Peyer's patch (tissue), 4 donors: ENCODE results near the gene CCDC57. TPM values are rescaled to one million over a fixed set of nuclear protein-coding genes. Genes with fewer than 3 reads are reported as not detected.

Experiments
- DNase-seq, 3 donors: peaks; one replicate each; pipeline ENCODE4 v3.0.0-alpha.2; 2017 to 2019
- H3K27ac ChIP-seq, 4 donors: fragments of 200-600 bp; sonication (generic); one replicate each; pipeline ENCODE4 v1.5.1; 2016 to 2019
- H3K27me3 ChIP-seq, 2 donors: fragments of 200-600 bp; sonication (generic); one replicate each; pipeline ENCODE4 v1.5.1; 2019
- H3K36me3 ChIP-seq, 3 donors: fragments of 200-600 bp; sonication (generic); one replicate each; pipeline ENCODE4 v1.5.1; 2016 to 2019
- H3K4me1 ChIP-seq, 4 donors: fragments of 200-600 bp; sonication (generic); one replicate each; pipeline ENCODE4 v1.5.1; 2016 to 2019
- H3K4me3 ChIP-seq, 4 donors: fragments of 200-600 bp; sonication (generic); 1 replicate in 3 of 4; 2 replicates in 1 of 4; pipeline ENCODE4 v1.5.1; 2016 to 2019; ENCODE audit warnings: mild to moderate bottlenecking in 1 of 4
- H3K9me3 ChIP-seq, 4 donors: fragments of 200-600 bp; sonication (generic); one replicate each; pipeline ENCODE4 v1.5.1; 2016 to 2019; ENCODE audit warnings: mild to moderate bottlenecking in 1 of 4
- POLR2A ChIP-seq, 2 donors: fragments of 450-650 bp; IDR thresholded peaks; one replicate each; pipeline ENCODE4 v1.5.1; 2017; ENCODE audit warnings: antibody characterized with exemption in 2 of 2, mild to moderate bottlenecking in 2 of 2, moderate library complexity in 2 of 2
- total RNA-seq, 4 donors: library from RNA; depleted of rRNA; stranded (reverse); fragments of >200 nt; gene quantifications; one replicate each; pipeline ENCODE4 v1.1.0, GENCODE V29; 2016
- TF ChIP-seq, protein P1 (sequence below), 6 experiments: fragments of 450-650 bp in 4 of 6; fragments of 200-600 bp in 2 of 6; sonication (generic) in 1 of 6; IDR thresholded peaks; one replicate each; pipeline ENCODE4 v1.5.1; 2017 to 2019; ENCODE audit warnings: antibody characterized with exemption in 6 of 6, mild to moderate bottlenecking in 3 of 6, moderate library complexity in 1 of 6

Gene CCDC57
- total RNA-seq, 4 donors from 2014 or later = 28.2 to 144 (median 79.8) TPM

DNA sequence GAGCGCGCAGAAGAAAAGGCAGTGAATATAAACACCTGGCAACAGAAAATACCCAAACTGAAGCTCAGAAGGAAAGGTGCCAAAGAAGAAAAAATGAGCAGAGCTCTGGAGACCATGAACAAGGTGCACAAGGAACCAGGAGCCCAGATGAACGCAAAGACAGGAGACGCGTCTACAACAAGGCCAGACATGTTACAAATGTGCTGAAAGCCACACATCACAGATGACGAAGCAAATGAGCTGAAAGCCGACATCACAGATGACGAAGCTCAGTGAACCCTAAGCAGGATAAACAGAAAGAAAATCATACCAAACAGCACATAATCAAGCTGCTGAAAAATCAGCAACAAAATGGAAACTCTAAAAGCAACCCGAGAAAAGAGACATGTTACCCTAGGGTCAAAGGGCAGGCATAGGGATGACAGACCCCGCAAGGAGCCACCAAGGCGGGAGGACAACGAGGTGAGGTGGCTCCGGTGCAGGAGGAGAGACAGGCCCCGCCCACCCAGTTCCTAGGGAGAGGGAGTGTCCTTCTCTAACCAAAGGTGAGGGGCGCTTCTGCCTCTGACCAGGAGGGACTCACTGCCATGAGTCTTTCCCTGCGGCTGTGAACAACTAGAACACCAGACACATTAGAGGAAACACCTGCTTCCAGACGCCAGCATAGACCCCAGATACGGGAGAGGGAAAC is 39.1 kb downstream of the CCDC57 start:
- Histone ChIP-seq H3K4me1 (no peaks in the 10 kb centered on the region), H3K36me3 (peaks cover 0 to 36% (median 0%) of the 10 kb centered on the region in 3 donors), H3K27me3 (no peaks in the 10 kb centered on the region), H3K27ac (no peak overlapping the region), H3K4me3 (no peak overlapping the region), H3K9me3 (no peaks in the 10 kb centered on the region)
- no peak for TF ChIP-seq POLR2A (IDR thresholded peaks at IDR 0.05)
- no peak for DNase-seq

DNA sequence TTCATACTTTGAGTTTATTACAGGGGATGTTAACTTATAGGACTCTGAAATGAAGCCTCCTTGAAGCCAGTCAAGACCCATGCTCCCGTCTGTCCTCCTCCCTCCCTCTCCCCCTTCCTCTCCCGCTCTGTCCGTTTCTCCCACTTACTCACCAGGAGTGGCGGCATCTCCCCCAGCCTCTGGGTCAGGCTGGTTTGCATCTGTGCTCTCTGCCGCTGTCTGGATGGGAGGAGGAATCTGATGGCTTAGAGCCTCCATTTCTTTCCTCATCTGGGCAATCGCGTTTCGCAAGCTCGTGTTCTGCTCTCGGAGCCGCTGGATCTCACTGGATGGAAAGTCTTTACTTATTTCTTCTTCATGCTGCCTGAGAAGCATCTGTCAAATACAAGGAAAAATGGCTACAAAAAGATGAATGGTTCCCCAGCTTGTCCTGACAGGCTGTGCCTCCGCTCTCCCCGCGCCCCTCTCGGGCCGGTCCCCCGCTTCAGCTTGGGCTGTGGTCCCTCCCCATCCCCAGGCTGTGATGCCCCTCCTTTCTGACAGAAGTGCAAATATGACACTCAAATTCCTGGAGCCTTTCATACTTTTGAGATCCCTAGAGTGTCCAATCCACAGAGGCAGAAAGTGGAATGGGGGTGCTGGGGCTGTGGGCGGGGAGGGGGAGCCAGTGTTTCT is 40.0 kb downstream of the CCDC57 start:
- H3K27me3 ChIP-seq = no peaks in the 10 kb centered on the region
- peaks cover 0 to 33% (median 0%) of the 10 kb centered on the region in 3 donors for H3K36me3 ChIP-seq

DNA sequence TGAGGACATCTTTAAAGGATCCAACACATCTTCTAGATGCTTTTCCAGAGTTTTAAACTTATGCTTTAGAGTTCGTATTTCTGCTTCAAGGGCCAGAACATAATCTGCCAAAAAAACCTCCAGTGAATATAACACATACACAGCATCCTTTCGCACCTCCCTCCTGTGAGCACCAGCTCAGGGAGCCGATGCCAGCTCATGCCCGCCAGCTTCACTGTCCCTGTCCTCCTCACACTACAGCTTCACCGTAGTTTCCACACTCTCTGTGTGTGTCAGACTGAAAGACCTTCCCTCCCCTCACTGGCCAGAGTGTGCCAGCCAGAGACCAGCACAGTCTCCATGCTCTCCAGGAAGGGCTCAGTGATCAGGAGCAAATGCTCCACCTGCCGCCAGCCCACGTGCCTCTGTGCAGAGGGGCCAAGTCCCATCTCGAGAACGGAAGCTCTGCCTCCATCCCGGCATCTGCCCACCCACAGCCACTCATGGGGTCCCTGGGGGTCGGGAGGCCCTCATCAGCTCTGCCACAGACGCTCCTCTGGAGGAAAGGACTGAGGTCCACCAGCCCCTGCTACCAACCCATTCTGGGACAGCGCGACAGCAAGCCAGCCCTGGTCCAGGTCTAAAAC is 40.8 kb downstream of the CCDC57 start:
- no peaks in the 10 kb centered on the region for H3K9me3 ChIP-seq
- H3K27me3 ChIP-seq = no peaks in the 10 kb centered on the region
- no peaks in the 10 kb centered on the region for H3K4me1 ChIP-seq
- H3K36me3 ChIP-seq = peaks cover 0 to 31% (median 0%) of the 10 kb centered on the region in 3 donors
- no peak for TF ChIP-seq POLR2A (IDR thresholded peaks at IDR 0.05)
- TF ChIP-seq, protein P1, sequence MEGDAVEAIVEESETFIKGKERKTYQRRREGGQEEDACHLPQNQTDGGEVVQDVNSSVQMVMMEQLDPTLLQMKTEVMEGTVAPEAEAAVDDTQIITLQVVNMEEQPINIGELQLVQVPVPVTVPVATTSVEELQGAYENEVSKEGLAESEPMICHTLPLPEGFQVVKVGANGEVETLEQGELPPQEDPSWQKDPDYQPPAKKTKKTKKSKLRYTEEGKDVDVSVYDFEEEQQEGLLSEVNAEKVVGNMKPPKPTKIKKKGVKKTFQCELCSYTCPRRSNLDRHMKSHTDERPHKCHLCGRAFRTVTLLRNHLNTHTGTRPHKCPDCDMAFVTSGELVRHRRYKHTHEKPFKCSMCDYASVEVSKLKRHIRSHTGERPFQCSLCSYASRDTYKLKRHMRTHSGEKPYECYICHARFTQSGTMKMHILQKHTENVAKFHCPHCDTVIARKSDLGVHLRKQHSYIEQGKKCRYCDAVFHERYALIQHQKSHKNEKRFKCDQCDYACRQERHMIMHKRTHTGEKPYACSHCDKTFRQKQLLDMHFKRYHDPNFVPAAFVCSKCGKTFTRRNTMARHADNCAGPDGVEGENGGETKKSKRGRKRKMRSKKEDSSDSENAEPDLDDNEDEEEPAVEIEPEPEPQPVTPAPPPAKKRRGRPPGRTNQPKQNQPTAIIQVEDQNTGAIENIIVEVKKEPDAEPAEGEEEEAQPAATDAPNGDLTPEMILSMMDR (IDR thresholded peaks at IDR 0.05) = no peak
- H3K27ac ChIP-seq = no peak overlapping the region
- no peak overlapping the region for H3K4me3 ChIP-seq
- DNase-seq = no peak

More for the DNA sequence above, 40.0 kb downstream of the CCDC57 start:
- Histone ChIP-seq H3K4me3 (no peak overlapping the region), H3K4me1 (no peaks in the 10 kb centered on the region), H3K9me3 (no peaks in the 10 kb centered on the region), H3K27ac (no peak overlapping the region)
- TF ChIP-seq, protein P1 (IDR thresholded peaks at IDR 0.05) = no peak
- no peak for TF ChIP-seq POLR2A (IDR thresholded peaks at IDR 0.05)
- no peak for DNase-seq

DNA sequence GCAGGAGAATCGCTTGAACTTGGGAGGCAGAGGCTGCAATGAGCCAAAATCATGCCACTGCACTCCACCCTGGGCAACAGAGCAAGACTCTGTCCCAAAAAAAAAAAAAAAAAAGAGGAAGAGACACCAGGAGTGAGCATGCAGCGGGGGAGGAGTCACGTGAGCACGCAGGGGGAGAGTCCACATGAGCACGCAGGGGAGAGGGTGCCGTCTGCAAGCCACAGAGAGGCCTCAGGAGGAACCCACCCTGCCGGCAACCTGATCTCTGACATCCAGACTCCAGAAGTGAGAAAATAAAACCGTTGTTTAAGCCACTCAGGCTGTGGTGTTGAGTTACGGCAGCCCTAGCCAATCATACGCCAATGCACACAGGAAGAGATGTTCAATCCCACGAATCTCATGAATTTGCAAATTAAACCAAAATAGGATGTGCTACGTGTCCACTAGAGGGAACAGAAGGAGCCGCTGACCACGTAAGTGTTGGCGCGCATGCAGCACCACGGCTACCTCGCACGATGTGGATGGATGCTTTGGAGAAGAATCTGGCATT is 42.2 kb downstream of the CCDC57 start:
- Histone ChIP-seq H3K4me3 (no peak overlapping the region), H3K36me3 (peaks cover 0 to 33% (median 0%) of the 10 kb centered on the region in 3 donors), H3K4me1 (no peaks in the 10 kb centered on the region), H3K27me3 (no peaks in the 10 kb centered on the region), H3K9me3 (no peaks in the 10 kb centered on the region), H3K27ac (no peak overlapping the region)
- DNase-seq = no peak
- no peak for TF ChIP-seq POLR2A (IDR thresholded peaks at IDR 0.05)

DNA sequence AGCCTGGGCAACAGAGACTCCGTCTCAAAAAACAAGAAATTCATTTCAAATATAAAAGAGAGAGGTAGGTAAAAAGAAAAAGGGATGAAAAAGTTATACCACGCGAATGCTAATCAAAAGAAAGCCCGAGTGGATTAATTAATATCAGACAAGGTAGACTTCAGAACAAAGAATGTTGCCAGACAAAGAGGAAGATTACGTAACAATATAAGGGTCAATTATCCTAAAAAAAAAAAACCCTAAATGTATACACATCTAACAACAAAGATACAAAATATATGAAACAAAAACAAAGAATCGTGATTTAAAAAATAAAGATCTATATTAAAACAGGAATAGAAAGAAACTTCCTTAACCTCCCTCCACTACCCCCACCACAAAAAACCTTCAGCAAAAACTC is 44.1 kb downstream of the CCDC57 start:
- DNase-seq = no peak
- H3K27me3 ChIP-seq = no peaks in the 10 kb centered on the region
- H3K9me3 ChIP-seq = no peaks in the 10 kb centered on the region
- H3K4me3 ChIP-seq = no peak overlapping the region
- H3K4me1 ChIP-seq = no peaks in the 10 kb centered on the region
- H3K36me3 ChIP-seq = peaks cover 0 to 33% (median 0%) of the 10 kb centered on the region in 3 donors
- TF ChIP-seq, protein P1 (IDR thresholded peaks at IDR 0.05) = no peak
- TF ChIP-seq POLR2A (IDR thresholded peaks at IDR 0.05) = no peak
- no peak overlapping the region for H3K27ac ChIP-seq

DNA sequence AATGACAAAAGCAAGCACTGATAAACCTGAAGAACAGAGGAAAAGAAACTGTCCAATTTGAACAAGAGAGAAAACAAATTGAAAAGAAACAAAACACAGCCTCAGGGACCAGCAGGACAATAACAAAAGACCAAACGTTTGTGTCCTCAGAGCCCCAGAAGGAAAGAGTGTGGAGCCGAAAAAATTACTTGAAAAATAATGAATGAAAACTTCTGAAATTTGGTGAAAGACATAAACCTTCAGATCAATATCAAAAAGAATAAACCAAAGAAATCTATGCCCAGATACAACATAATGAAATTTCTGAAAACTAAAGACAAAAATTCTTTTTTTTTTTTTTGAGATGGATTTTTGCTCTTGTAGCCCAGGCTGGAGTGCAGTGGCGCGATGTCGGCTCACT is 45.6 kb downstream of the CCDC57 start:
- no peak for TF ChIP-seq POLR2A (IDR thresholded peaks at IDR 0.05)
- TF ChIP-seq, protein P1 (IDR thresholded peaks at IDR 0.05) = no peak
- H3K27me3 ChIP-seq = no peaks in the 10 kb centered on the region

More for the DNA sequence above, 45.6 kb downstream of the CCDC57 start:
- Histone ChIP-seq H3K27ac (no peak overlapping the region), H3K4me1 (no peaks in the 10 kb centered on the region), H3K36me3 (peaks cover 0 to 28% (median 0%) of the 10 kb centered on the region in 3 donors), H3K9me3 (no peaks in the 10 kb centered on the region), H3K4me3 (no peak overlapping the region)
- no peak for DNase-seq
